ENCODE data around the gene C11orf24.
A peak's percentile ranks its signal among the peaks of the same experiment; 100 is the strongest.
"Not testable (repeated sequence)": the region's sequence is repeated elsewhere in the genome, so short reads cannot be mapped to it uniquely, and the experiment has no call there.

The C11orf24 gene

DNA sequence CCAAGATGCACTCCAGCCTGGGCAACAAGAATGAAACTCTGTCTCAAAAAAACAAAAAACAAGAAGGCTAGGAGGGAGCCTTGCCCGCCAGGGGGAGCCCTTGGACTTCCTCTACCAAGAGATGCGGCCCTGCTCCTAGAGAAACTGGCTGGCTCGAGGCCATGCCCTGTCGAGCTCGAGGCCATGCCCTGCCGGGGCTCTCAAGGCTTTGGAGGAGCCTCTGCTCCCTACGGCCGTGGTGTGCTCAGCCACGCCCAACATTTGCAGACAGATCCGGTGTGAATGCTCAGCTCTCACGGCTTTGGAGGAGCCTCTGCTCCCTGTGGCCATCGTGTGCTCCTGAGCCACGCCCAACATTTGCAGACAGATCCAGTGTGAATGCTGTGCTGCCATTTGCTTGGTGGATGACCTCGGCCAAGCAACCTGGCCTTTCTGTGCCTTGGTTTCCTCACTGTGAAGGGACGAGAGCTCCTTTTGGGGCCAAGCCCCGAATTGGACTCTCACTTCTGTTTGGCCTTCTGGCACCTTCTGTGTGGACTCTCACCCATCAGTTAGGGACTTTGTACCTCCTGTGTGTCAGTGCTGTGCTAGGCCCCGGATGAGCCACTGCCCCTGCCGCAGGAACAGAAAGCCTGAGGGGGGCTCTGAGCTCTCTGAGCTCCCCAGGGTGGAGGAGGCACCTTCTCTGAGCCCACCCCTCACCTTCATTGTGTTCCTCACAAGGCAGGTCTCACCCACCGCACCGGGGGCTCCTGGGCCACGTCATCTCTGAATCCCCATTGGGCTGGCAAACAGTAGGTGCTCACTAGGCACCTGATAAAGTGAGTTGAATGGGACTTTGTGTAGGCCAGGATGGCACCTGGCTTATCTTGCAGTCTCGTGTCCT lies 14.1 kb downstream of the C11orf24 start:
- TF ChIP-seq, protein P1, sequence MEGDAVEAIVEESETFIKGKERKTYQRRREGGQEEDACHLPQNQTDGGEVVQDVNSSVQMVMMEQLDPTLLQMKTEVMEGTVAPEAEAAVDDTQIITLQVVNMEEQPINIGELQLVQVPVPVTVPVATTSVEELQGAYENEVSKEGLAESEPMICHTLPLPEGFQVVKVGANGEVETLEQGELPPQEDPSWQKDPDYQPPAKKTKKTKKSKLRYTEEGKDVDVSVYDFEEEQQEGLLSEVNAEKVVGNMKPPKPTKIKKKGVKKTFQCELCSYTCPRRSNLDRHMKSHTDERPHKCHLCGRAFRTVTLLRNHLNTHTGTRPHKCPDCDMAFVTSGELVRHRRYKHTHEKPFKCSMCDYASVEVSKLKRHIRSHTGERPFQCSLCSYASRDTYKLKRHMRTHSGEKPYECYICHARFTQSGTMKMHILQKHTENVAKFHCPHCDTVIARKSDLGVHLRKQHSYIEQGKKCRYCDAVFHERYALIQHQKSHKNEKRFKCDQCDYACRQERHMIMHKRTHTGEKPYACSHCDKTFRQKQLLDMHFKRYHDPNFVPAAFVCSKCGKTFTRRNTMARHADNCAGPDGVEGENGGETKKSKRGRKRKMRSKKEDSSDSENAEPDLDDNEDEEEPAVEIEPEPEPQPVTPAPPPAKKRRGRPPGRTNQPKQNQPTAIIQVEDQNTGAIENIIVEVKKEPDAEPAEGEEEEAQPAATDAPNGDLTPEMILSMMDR (IDR thresholded peaks at IDR 0.05; ENCODE audit: borderline replicate concordance, insufficient read depth, low read depth, low read length), result peak; percentile 77
- H3K4me3 ChIP-seq (ENCODE audit: low read depth, low read length), result no peak overlapping the region

DNA sequence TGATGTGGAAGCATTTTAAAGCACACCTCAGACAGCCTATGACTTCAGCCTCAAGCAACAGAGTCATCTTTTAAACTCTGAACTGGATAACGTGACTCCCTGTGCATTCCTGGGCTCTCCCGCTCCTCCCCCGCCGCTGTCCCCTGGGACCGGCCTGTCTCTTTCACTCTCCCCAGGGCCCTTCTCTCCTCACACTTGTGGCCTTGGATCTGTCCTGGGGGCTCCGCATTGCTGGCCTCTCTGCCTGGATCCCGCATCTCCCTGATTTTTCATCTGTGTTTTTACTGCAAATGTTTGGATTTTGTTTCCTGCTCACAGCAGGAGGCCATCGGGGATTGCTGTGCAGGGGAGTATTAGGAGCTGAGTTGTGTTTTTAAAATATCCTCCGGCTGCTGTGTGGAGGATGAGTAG lies 15.4 kb downstream of the C11orf24 start:
- TF ChIP-seq, protein P1 (IDR thresholded peaks at IDR 0.05; ENCODE audit: borderline replicate concordance, insufficient read depth, low read depth, low read length), result no peak
- no peak overlapping the region for H3K4me3 ChIP-seq (ENCODE audit: low read depth, low read length)

DNA sequence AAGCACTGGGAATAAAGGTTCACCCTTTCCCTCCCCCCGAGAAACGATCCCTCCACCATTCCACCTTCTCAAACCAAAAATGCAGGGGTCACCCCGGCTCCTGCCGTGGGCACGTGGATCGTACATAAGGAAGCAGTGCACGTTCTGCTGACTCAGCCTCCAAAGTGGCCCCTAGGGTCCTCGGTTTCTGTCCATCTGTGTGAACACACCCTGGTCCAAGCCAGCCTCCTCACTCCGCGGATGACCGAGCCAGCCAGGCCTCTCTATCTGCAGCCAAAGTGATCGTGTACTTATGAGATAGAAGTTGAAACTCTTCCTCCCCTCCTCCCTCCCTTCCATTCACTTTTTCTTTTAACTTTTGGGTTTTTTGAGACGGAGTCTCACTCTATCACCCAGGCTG lies 16.2 kb downstream of the C11orf24 start:
- TF ChIP-seq, protein P1 (IDR thresholded peaks at IDR 0.05; ENCODE audit: borderline replicate concordance, insufficient read depth, low read depth, low read length), result no peak
- H3K4me3 ChIP-seq (ENCODE audit: low read depth, low read length), result no peak overlapping the region

DNA sequence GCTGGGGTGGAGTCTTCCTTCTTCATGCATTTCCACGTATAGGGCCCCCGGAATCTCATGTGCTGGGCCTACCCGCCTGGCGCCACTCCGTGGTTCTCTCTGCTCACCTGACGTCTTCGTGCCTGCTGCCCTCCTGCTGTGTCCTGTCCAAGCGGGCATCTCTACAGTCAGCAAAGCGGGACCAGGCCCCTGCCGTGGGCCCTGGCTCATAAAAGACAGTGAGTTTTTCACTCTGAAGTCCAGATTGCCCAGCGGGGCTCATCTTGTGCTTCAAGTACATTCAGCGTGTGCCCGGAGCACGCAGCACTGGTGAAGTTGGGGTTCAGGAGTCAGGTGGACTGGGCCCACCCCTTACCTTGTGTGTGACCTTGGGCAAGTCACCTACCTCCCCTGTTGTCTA lies 17.4 kb downstream of the C11orf24 start:
- no peak overlapping the region for H3K4me3 ChIP-seq (ENCODE audit: low read depth, low read length)
- TF ChIP-seq, protein P1 (IDR thresholded peaks at IDR 0.05; ENCODE audit: borderline replicate concordance, insufficient read depth, low read depth, low read length), result no peak

DNA sequence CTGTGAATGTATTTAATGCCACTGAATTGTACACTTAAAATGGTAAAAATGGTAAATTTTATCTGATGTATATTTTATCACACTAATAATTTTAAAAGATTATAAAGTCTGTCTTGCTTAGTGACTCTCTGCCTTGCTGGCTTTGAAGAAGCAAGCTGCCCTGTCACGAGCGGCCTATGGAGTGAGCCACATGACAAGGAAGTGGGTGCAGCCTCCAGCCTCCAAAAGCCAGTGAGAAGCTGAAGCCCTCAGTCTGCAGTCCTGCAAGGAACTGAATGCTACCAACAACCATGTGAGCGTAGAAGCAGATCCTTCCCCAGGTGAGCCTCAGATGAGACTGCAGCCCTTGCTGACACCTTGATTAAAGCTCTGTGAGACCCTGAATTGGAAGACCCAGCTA lies 20.0 kb downstream of the C11orf24 start:
- no peak overlapping the region for H3K4me3 ChIP-seq (ENCODE audit: low read depth, low read length)
- TF ChIP-seq, protein P1 (IDR thresholded peaks at IDR 0.05; ENCODE audit: borderline replicate concordance, insufficient read depth, low read depth, low read length), result no peak

DNA sequence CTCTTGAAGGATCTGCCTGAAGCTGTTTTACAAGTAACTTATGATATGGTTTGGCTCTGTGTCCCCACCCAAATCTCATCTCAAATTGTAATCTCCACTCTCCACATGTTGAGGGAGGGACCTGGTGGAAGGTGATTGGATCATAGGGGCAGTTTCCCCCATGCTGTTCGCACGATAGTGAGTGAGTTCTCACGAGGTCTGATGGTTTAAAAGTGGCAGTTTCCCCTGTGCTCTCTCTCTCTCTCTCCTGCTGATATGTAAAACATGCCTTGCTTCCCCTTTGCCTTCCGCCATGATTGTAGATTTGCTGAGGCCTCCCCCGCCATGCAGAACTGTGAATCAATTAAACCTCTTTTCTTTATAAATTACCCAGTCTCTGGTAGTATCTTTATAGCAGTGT lies 26.9 kb downstream of the C11orf24 start:
- not testable (repeated sequence) for H3K4me3 ChIP-seq (ENCODE audit: low read depth, low read length)

DNA sequence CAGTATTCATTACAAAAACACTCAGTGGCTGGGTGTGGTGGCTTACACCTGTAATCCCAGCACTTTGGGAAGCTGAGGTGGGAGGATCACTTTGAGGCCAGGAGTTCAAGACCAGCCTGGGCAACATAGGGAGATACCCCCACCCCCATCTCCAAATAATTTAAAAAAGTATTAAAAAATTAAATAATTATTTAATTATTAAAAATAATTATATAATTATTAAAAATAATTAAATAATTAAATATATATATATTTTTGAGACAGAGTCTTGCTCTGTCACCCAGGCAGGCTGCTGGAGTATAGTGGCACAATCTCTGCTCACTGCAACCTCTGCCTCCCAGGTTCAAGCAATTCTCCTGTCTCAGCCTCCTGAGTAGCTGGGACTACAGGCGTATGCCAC lies 27.9 kb downstream of the C11orf24 start:
- not testable (repeated sequence) for H3K4me3 ChIP-seq (ENCODE audit: low read depth, low read length)

DNA sequence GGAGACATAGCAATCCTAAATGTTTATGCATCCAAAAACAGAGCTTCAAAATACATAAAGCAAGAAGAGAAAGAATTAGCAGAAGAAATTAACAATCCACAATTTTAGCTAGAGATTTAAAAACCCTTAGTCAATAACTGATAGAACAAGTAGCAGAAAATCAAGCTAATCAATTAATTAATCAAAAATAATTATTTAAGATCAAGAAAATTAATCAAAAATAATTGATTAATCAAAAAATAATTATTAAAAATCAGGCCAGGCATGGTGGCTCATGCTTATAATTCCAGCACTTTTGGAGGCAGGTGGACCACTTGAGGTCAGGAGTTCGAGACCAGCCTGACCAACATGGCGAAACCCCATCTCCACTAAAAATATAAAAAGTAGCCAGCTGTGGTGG lies 29.2 kb downstream of the C11orf24 start:
- TF ChIP-seq, protein P1 (IDR thresholded peaks at IDR 0.05; ENCODE audit: borderline replicate concordance, insufficient read depth, low read depth, low read length), result no peak
- H3K4me3 ChIP-seq (ENCODE audit: low read depth, low read length), result no peak overlapping the region
